ENCODE results near the gene HYAL1. TPM values are rescaled to one million over a fixed set of nuclear protein-coding genes. Genes with fewer than 3 reads are reported as not detected.
"Not testable (repeated sequence)": the region's sequence is repeated elsewhere in the genome, so short reads cannot be mapped to it uniquely, and the experiment has no call there.

The HYAL1 gene
- total RNA-seq, 2 donors from 2014 or later = 2.0 TPM

GRCh38 chr3:50262778-50263177, 40.6 kb downstream of the HYAL1 start:
- H3K9me3 ChIP-seq = no peaks in the 10 kb centered on the region
- 85% methylated on average over 7 of the region's 7 CpGs for WGBS
- TF ChIP-seq CTCF (IDR thresholded peaks at IDR 0.05) = no peak
- TF ChIP-seq POLR2A (IDR thresholded peaks at IDR 0.05) = no peak
- TF ChIP-seq POLR2AphosphoS5 (IDR thresholded peaks at IDR 0.05) = no peak
- intact Hi-C loops (cut with DNase I) = no loop called here
- no peak overlapping the region for H3K27ac ChIP-seq
- no peaks in the 10 kb centered on the region for H3K27me3 ChIP-seq (replicated peaks; ENCODE audit: insufficient read depth)
- H3K36me3 ChIP-seq = peaks cover 2 to 5% of the 10 kb centered on the region in 2 donors
- peaks cover 21% of the 10 kb centered on the region for H3K4me1 ChIP-seq (replicated peaks)
- H3K4me3 ChIP-seq = no peak overlapping the region
- no peak for DNase-seq (ENCODE audit: low spot score)

GRCh38 chr3:50262200-50262599, 41.2 kb downstream of the HYAL1 start:
- 100% methylated on average over 4 of the region's 4 CpGs for WGBS
- DNase-seq (ENCODE audit: low spot score); H3K27me3 ChIP-seq (replicated peaks; ENCODE audit: insufficient read depth); H3K36me3 ChIP-seq; H3K27ac ChIP-seq; intact Hi-C loops (cut with DNase I); H3K9me3 ChIP-seq; H3K4me3 ChIP-seq: not testable (repeated sequence)
- H3K4me1 ChIP-seq (replicated peaks) = peaks cover 21% of the 10 kb centered on the region

- Histone ChIP-seq H3K9me3 (no peaks in the 10 kb centered on the region), H3K4me3 (no peak overlapping the region), H3K4me1 (replicated peaks) (peaks cover 16% of the 10 kb centered on the region), H3K36me3 (peaks cover 15 to 16% of the 10 kb centered on the region in 2 donors), H3K27me3 (replicated peaks; ENCODE audit: insufficient read depth) (no peaks in the 10 kb centered on the region), H3K27ac (peak overlapping the region; percentile 96 to 98)
- no peak for DNase-seq (ENCODE audit: low spot score)
- TF ChIP-seq POLR2AphosphoS5 (IDR thresholded peaks at IDR 0.05) (no peak), CTCF (IDR thresholded peaks at IDR 0.05) (no peak), POLR2A (IDR thresholded peaks at IDR 0.05) (no peak)
- 51% methylated on average over 2 of the region's 2 CpGs for WGBS
- intact Hi-C loops (cut with DNase I) = loop anchor here (2.0 kb wide), 1 partner anchor 61 kb away; the partner anchor contains the start of gene HYAL2
Measured at GRCh38 chr3:50261505-50261904, 41.9 kb downstream of the HYAL1 start.

GRCh38 chr3:50260942-50261441, 42.4 kb downstream of the HYAL1 start:
- peak overlapping the region; percentile 54 to 62 for H3K4me3 ChIP-seq
- peaks cover 19 to 21% of the 10 kb centered on the region in 2 donors for H3K36me3 ChIP-seq
- H3K27ac ChIP-seq = peak overlapping the region; percentile 96 to 98
- H3K27me3 ChIP-seq (replicated peaks; ENCODE audit: insufficient read depth) = no peaks in the 10 kb centered on the region
- intact Hi-C loops (cut with DNase I) = loop anchor here (1.0 to 2.0 kb wide), 2 partner anchors 11 to 62 kb away; partner anchors contain the start of gene HYAL2
- H3K4me1 ChIP-seq (replicated peaks) = peaks cover 16% of the 10 kb centered on the region
- 59% methylated on average over 4 of the region's 5 CpGs for WGBS
- TF ChIP-seq POLR2AphosphoS5 (IDR thresholded peaks at IDR 0.05) = no peak
- no peak for TF ChIP-seq CTCF (IDR thresholded peaks at IDR 0.05)
- TF ChIP-seq POLR2A (IDR thresholded peaks at IDR 0.05) = no peak
- H3K9me3 ChIP-seq = no peaks in the 10 kb centered on the region
- DNase-seq (ENCODE audit: low spot score) = no peak

DNA sequence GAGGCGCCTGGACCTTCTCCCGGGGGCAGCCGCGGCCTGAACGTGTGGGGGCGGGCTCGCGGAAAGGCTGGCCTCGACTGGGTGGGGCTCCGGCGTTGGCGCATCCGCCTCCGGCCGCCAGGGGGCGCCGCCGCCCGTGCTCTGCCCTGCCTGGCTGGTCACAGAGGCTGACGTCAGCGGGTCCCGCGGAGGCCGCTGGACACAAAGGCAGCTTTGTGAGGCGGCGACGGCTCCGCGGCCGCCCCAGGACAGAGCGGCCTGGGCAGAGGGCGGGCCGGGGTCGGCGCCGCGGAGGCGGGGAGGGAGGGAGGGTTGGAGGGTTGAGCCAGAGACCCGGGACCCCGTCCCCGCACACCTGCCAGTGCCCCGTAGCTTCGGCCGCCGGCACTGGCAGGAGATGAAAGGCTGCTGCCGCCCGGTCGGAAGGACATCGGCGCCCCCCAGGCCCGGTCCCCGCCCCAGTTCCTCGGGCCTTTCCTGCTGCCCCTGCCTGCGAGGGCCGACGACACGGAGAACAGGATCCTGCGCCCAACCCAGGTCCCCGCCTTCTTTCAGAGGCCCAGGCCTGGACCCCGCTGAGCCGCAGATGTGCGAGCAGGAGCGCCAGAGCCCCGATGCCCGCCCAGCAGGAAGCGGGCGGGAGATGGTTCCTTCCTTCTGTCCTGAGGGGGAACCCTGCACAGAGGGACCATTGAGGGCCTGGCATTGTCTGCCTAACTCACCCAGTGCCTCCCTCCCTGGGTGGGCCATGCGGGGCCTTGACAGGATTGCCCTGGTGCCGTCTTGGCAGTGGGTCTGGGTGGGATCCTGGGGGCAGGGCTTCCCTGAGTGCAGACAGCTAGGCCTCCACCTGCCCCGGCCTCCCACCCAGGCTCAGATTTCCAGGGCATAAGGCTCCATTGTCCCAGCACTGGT, 43.1 kb downstream of the HYAL1 start:
- peak overlapping the region; percentile 96 to 98 for H3K27ac ChIP-seq
- peaks cover 19 to 21% of the 10 kb centered on the region in 2 donors for H3K36me3 ChIP-seq
- peak overlapping the region; percentile 54 to 62 for H3K4me3 ChIP-seq
- H3K27me3 ChIP-seq (replicated peaks; ENCODE audit: insufficient read depth) = no peaks in the 10 kb centered on the region
- intact Hi-C loops (cut with DNase I) = loop anchor here (1.0 to 2.0 kb wide), 2 partner anchors 12 to 63 kb away; partner anchors contain the start of gene HYAL2
- DNase-seq (ENCODE audit: low spot score) = peak; percentile 89
- peaks cover 16% of the 10 kb centered on the region for H3K4me1 ChIP-seq (replicated peaks)
- H3K9me3 ChIP-seq = no peaks in the 10 kb centered on the region
- TF ChIP-seq POLR2AphosphoS5 (IDR thresholded peaks at IDR 0.05) = peak; percentile 76
- TF ChIP-seq POLR2A (IDR thresholded peaks at IDR 0.05) = peak; percentile 69
- TF ChIP-seq CTCF (IDR thresholded peaks at IDR 0.05) = peak; percentile 99 to 100 (median 100)
- WGBS = under 1% methylated on average over 64 of the region's 70 CpGs

Measured in prostate gland (tissue), 2 donors.